ENCODE measurements around the gene CCDC121.
"Not testable (repeated sequence)": the region's sequence is repeated elsewhere in the genome, so short reads cannot be mapped to it uniquely, and the experiment has no call there.

The CCDC121 gene

DNA sequence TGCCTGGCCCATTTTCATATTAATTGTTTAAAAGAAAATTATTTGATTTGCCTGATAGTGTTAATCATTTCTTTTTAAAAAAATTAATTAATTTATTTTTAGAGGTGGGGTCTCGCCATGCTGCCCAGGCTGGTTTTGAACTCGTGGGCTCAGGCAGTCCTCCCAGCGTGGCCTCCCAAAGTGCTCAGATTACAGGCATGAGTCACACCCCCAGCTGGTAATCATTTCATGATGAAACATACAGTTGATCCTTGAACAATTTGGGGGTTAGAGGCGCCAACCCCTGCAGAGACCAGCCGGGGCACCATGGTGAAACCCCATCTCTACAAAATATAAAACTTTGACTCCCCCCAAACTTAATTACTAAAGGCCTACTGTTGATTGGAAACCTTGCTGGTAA is 8.0 kb upstream of the CCDC121 start:
- DNase-seq (ENCODE audit: low read depth): no peak

DNA sequence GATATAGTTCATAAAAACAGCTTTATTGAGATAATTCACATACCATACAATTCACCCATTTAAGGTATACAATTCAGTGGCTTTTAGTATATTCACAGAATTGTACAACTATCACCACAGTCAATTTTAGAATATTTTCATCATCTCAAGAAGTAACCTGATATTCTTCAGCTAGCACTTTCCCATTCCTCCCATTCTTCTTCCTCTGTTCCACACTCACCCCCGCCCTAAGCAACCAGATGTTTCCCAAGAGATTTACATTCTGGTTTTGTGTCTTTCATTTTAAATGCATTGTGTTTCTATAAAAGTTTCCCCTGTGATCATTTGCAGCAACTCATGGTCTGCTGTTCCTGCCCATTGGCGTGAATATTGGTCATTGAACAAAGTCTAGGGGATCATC is 5.5 kb upstream of the CCDC121 start:
- no peak for DNase-seq (ENCODE audit: low read depth)

GRCh38 chr2:27630257-27630656 is 1.4 kb upstream of the CCDC121 start:
- DNase-seq (ENCODE audit: low read depth): not testable (repeated sequence)

- DNase-seq (ENCODE audit: low read depth): no peak
Observed at GRCh38 chr2:27627963-27628766, 647 bp downstream of the CCDC121 start.

- not testable (repeated sequence) for DNase-seq (ENCODE audit: low read depth)
Observed at GRCh38 chr2:27626921-27627320, 1.9 kb downstream of the CCDC121 start.

- not testable (repeated sequence) for DNase-seq (ENCODE audit: low read depth)
Observed at GRCh38 chr2:27626323-27626722, 2.5 kb downstream of the CCDC121 start.

DNA sequence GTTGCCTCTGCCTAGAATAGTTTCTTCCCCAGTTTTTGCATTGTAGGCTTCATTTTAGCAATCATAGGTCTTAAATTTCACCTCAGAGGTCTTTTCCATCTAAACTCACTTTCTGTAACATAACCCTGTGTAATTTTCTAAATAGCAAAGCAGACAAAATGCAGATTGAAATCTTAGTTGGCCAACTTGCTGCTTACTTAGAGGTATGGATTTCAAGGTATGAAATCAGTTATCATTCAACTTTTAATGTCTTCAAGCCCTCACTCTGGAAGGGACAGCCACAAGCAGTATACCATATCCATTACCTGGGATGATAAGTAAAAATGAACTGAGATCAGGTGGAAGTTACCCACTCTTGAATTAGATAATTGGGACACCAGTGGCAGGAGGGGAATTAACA is 3.9 kb downstream of the CCDC121 start:
- no peak for DNase-seq (ENCODE audit: low read depth)

- no peak for DNase-seq (ENCODE audit: low read depth)
Observed at GRCh38 chr2:27622921-27623384, 5.9 kb downstream of the CCDC121 start.

DNA sequence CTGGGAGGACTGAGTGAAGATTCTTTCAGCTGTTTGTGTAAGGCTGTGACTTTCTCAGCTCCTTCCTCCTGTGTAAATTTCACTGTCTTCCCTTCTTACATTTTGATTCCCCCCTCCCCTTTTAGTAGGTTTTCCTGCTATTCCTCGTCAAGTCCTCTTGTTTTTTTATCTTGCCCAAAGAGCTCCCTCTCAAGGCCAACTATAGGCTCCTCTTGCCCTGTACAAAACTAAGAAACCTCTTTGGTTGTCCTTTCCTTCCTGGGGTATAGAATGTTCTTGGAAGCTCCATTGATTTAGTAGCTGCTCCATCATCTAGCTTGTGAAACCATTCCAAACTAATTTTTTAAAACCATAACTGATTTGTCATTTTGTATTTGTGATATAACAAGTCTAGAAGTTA is 7.3 kb downstream of the CCDC121 start:
- no peak for DNase-seq (ENCODE audit: low read depth)

GRCh38 chr2:27615316-27615715 is 13.5 kb downstream of the CCDC121 start:
- no peak for DNase-seq (ENCODE audit: low read depth)

DNA sequence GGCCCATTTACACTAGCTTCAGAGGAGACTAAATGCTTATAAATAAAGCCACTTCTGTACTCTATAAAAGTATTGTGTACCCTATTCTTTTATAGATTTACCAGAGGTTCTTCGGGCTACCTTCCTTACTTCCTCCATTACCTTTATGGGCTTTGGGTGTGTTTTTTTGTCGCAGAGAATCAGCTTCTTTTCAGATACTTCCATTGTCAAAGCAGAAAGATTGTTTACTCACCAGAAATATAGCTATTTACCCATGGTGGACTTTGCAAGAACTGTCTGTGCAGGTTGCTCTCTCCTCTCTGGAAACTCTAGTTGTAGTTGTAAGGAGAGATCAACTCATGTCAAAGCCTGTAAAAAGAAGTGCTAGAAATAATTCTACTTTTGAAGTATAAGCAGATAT is 14.8 kb downstream of the CCDC121 start:
- no peak for DNase-seq (ENCODE audit: low read depth)

DNA sequence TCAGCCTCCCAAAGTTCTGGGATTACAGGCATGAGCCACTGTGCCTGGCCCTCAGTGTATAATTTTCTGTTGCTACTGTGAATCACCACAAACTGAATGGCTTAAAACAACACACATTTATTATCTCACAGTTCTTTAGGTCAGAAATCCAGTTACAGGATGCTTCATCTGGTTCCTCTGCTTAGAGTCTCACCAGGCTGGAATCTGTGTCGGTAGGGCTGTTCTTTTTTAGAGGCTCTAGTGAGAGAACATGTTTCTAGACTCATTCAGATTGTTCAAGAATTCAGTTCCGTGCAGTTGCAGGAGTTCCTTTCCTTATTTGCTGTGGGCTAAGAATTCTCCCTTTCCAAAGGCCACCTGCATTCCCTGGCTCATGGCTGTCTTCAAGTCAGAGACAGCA is 22.2 kb downstream of the CCDC121 start:
- DNase-seq (ENCODE audit: low read depth): no peak

GRCh38 chr2:27596627-27597026 is 32.2 kb downstream of the CCDC121 start:
- DNase-seq (ENCODE audit: low read depth): no peak

- not testable (repeated sequence) for DNase-seq (ENCODE audit: low read depth)
Observed at GRCh38 chr2:27595412-27595811, 33.4 kb downstream of the CCDC121 start.

- DNase-seq (ENCODE audit: low read depth): not testable (repeated sequence)
Observed at GRCh38 chr2:27594020-27594703, 34.6 kb downstream of the CCDC121 start.

DNA sequence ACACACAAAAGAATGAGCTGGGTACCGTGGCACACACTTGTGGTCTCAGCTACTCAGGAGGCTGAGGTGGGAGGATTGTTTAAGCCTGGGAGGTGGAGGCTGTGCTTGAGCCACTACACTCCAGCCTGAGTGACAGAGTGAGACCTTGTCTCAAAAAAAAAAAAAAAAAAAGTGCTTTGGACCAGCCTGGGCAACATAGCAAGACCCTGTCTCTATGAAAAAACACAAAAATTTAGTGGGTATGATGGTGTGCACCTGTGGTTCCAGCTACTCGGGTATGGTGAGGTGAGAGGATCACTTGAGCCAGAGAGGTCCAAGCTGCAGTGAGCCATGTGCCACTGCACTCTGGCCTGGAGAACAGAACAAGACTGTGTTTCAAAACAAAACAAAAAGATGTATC is 35.6 kb downstream of the CCDC121 start:
- no peak for DNase-seq (ENCODE audit: low read depth)

DNA sequence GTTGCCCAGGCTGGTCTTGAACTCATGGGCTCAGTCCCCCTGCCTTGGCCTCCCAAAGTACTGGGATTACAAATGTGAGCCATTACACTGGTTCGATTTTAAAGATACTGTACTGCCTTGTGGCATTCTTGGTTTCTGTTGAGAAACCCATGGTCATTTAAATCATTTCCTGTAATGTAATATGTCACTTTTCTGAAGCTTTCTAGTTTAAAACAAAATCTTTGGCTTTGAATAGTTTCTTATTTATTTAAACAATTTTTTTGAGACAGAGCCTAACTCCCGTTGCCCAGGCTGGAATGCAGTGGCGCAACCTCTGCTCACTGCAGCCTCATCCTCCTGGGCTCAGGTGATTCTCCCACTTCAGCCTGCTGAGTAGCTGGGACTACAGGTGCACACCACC is 37.1 kb downstream of the CCDC121 start:
- DNase-seq (ENCODE audit: low read depth): no peak

DNA sequence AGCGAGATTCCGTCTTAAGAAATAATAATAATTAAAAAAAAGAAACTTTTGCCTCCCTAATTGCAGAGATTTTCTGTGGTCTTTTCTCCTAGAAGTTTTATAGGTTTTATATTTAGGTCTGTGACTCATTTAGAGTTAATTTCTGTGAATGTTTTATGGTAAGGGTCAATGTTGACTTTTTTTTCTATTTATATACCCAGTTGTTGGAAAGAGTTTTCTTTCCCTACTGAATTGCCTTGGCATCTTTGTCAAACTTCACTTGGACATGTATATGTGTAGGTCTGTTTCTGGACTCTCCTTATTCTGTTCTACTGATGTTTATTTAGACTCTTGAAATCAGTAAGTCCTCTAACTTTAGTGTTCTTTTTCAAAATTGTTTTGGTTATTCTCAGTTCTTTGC is 40.5 kb downstream of the CCDC121 start:
- no peak for DNase-seq (ENCODE audit: low read depth)

GRCh38 chr2:27587025-27587424 is 41.8 kb downstream of the CCDC121 start:
- no peak for DNase-seq (ENCODE audit: low read depth)

- no peak for DNase-seq (ENCODE audit: low read depth)
Observed at GRCh38 chr2:27584597-27584996, 44.2 kb downstream of the CCDC121 start.

GRCh38 chr2:27583390-27583915 is 45.4 kb downstream of the CCDC121 start:
- no peak for DNase-seq (ENCODE audit: low read depth)

- DNase-seq (ENCODE audit: low read depth): peak; percentile 71
Observed at GRCh38 chr2:27582695-27583389, 46.0 kb downstream of the CCDC121 start, which contains the start of gene ZNF512. TSS of gene ZNF512 (plus strand) at chr2:27583042. CDS start at chr2:27583113, 71 bp downstream.

Data from stimulated activated CD8-positive, alpha-beta memory T cell treated with anti-CD3 and anti-CD28 coated beads, Interleukin-12 subunit alpha, Interleukin-12 subunit beta, amount 100 ng/mL, for 4 hours (primary cell).